Measurements from ENCODE around the gene CEP120.

Gene CEP120

GRCh38 chr5:123448017-123448617 is 24.9 kb upstream of the CEP120 start:
- Histone ChIP-seq H2BK5ac (ENCODE audit: low read depth, low read length, poor library complexity) (no peak overlapping the region), H2AK5ac (ENCODE audit: low read length) (no peak overlapping the region), H3K9me3 (ENCODE audit: insufficient read depth, low read depth, low read length) (no peaks in the 10 kb centered on the region), H3K4ac (ENCODE audit: low read depth, low read length) (no peak overlapping the region), H3K27ac (ENCODE audit: low read depth, low read length) (no peak overlapping the region), H2BK120ac (ENCODE audit: insufficient read depth, low read length, poor library complexity) (no peak overlapping the region), H2BK12ac (ENCODE audit: low read length) (no peak overlapping the region), H3K4me1 (ENCODE audit: control insufficient read depth in 1 of 2, insufficient read depth in 2 of 2, low read length in 2 of 2) (no peaks in the 10 kb centered on the region), H3K27me3 (ENCODE audit: insufficient read depth, low read length) (no peaks in the 10 kb centered on the region), H3K4me3 (ENCODE audit: low read depth, low read length) (no peak overlapping the region), H4K8ac (ENCODE audit: low read depth, low read length) (no peak overlapping the region), H2AFZ (ENCODE audit: insufficient read depth, low read length, poor library complexity) (no peak overlapping the region), H3K9ac (ENCODE audit: low read length) (no peak overlapping the region), H4K12ac (ENCODE audit: low read depth, low read length) (no peak overlapping the region), H3K4me2 (ENCODE audit: low read length) (no peak overlapping the region), H3K18ac (ENCODE audit: low read length) (no peak overlapping the region), H3K79me2 (ENCODE audit: control insufficient read depth, insufficient read depth, low read length, poor library complexity) (no peaks in the 10 kb centered on the region), H3K79me1 (ENCODE audit: low read length) (no peaks in the 10 kb centered on the region), H4K91ac (ENCODE audit: low read depth, low read length) (no peak overlapping the region), H3K14ac (ENCODE audit: low read length) (no peak overlapping the region), H3K36me3 (ENCODE audit: control insufficient read depth in 1 of 2, insufficient read depth in 2 of 2, low read length in 2 of 2) (no peaks in the 10 kb centered on the region), H3K23ac (ENCODE audit: low read length) (no peak overlapping the region)
- no CpG with 5 or more reads among the region's 3 CpGs for WGBS (ENCODE audit: extremely low coverage, insufficient coverage, insufficient read length)
- no peak for DNase-seq

- H3K4ac ChIP-seq (ENCODE audit: low read depth, low read length) = no peak overlapping the region
Measured at GRCh38 chr5:123444016-123444415, 20.8 kb upstream of the CEP120 start.

GRCh38 chr5:123441408-123441807 is 18.2 kb upstream of the CEP120 start:
- Histone ChIP-seq H2BK5ac (ENCODE audit: low read depth, low read length, poor library complexity) (no peak overlapping the region), H3K4me1 (ENCODE audit: control insufficient read depth in 1 of 2, insufficient read depth in 2 of 2, low read length in 2 of 2) (no peaks in the 10 kb centered on the region), H2AK5ac (ENCODE audit: low read length) (no peak overlapping the region), H4K91ac (ENCODE audit: low read depth, low read length) (no peak overlapping the region), H4K8ac (ENCODE audit: low read depth, low read length) (no peak overlapping the region), H3K9ac (ENCODE audit: low read length) (no peak overlapping the region), H2BK120ac (ENCODE audit: insufficient read depth, low read length, poor library complexity) (no peak overlapping the region), H3K4me3 (ENCODE audit: low read depth, low read length) (no peak overlapping the region), H3K36me3 (ENCODE audit: control insufficient read depth in 1 of 2, insufficient read depth in 2 of 2, low read length in 2 of 2) (no peaks in the 10 kb centered on the region), H4K12ac (ENCODE audit: low read depth, low read length) (no peak overlapping the region), H3K79me2 (ENCODE audit: control insufficient read depth, insufficient read depth, low read length, poor library complexity) (no peaks in the 10 kb centered on the region), H2BK12ac (ENCODE audit: low read length) (no peak overlapping the region), H3K18ac (ENCODE audit: low read length) (no peak overlapping the region), H3K27ac (ENCODE audit: low read depth, low read length) (no peak overlapping the region), H3K9me3 (ENCODE audit: insufficient read depth, low read depth, low read length) (no peaks in the 10 kb centered on the region), H2AFZ (ENCODE audit: insufficient read depth, low read length, poor library complexity) (no peak overlapping the region), H3K4me2 (ENCODE audit: low read length) (no peak overlapping the region), H3K27me3 (ENCODE audit: insufficient read depth, low read length) (no peaks in the 10 kb centered on the region), H3K79me1 (ENCODE audit: low read length) (no peaks in the 10 kb centered on the region), H3K4ac (ENCODE audit: low read depth, low read length) (no peak overlapping the region), H3K14ac (ENCODE audit: low read length) (no peak overlapping the region), H3K23ac (ENCODE audit: low read length) (no peak overlapping the region)
- DNase-seq = no peak
- WGBS (ENCODE audit: extremely low coverage, insufficient coverage, insufficient read length) = no CpG with 5 or more reads among the region's 1 CpG

More at GRCh38 chr5:123444016-123444415, 20.8 kb upstream of the CEP120 start:
- Histone ChIP-seq H3K79me2 (ENCODE audit: control insufficient read depth, insufficient read depth, low read length, poor library complexity) (no peaks in the 10 kb centered on the region), H3K9me3 (ENCODE audit: insufficient read depth, low read depth, low read length) (no peaks in the 10 kb centered on the region), H3K14ac (ENCODE audit: low read length) (no peak overlapping the region), H2AFZ (ENCODE audit: insufficient read depth, low read length, poor library complexity) (no peak overlapping the region), H2BK12ac (ENCODE audit: low read length) (no peak overlapping the region), H3K23ac (ENCODE audit: low read length) (no peak overlapping the region), H3K4me1 (ENCODE audit: control insufficient read depth in 1 of 2, insufficient read depth in 2 of 2, low read length in 2 of 2) (no peaks in the 10 kb centered on the region), H3K4me2 (ENCODE audit: low read length) (no peak overlapping the region), H3K36me3 (ENCODE audit: control insufficient read depth in 1 of 2, insufficient read depth in 2 of 2, low read length in 2 of 2) (no peaks in the 10 kb centered on the region), H3K27me3 (ENCODE audit: insufficient read depth, low read length) (no peaks in the 10 kb centered on the region), H2BK5ac (ENCODE audit: low read depth, low read length, poor library complexity) (no peak overlapping the region), H4K8ac (ENCODE audit: low read depth, low read length) (no peak overlapping the region), H3K27ac (ENCODE audit: low read depth, low read length) (no peak overlapping the region), H3K18ac (ENCODE audit: low read length) (no peak overlapping the region), H2BK120ac (ENCODE audit: insufficient read depth, low read length, poor library complexity) (no peak overlapping the region), H3K4me3 (ENCODE audit: low read depth, low read length) (no peak overlapping the region), H3K9ac (ENCODE audit: low read length) (no peak overlapping the region), H2AK5ac (ENCODE audit: low read length) (no peak overlapping the region), H4K12ac (ENCODE audit: low read depth, low read length) (no peak overlapping the region), H3K79me1 (ENCODE audit: low read length) (no peaks in the 10 kb centered on the region), H4K91ac (ENCODE audit: low read depth, low read length) (no peak overlapping the region)
- no CpG with 5 or more reads among the region's 3 CpGs for WGBS (ENCODE audit: extremely low coverage, insufficient coverage, insufficient read length)
- DNase-seq = no peak

GRCh38 chr5:123440456-123441181 is 17.4 kb upstream of the CEP120 start:
- WGBS (ENCODE audit: extremely low coverage, insufficient coverage, insufficient read length) = no CpG with 5 or more reads among the region's 1 CpG
- no peak overlapping the region for H3K14ac ChIP-seq (ENCODE audit: low read length)

More at GRCh38 chr5:123440456-123441181, 17.4 kb upstream of the CEP120 start:
- H4K12ac ChIP-seq (ENCODE audit: low read depth, low read length) = no peak overlapping the region
- H2AK5ac ChIP-seq (ENCODE audit: low read length) = no peak overlapping the region
- H3K36me3 ChIP-seq (ENCODE audit: control insufficient read depth in 1 of 2, insufficient read depth in 2 of 2, low read length in 2 of 2) = no peaks in the 10 kb centered on the region
- no peak for DNase-seq
- H3K9me3 ChIP-seq (ENCODE audit: insufficient read depth, low read depth, low read length) = no peaks in the 10 kb centered on the region
- H3K79me1 ChIP-seq (ENCODE audit: low read length) = no peaks in the 10 kb centered on the region
- no peak overlapping the region for H3K4me3 ChIP-seq (ENCODE audit: low read depth, low read length)
- no peak overlapping the region for H3K4ac ChIP-seq (ENCODE audit: low read depth, low read length)
- no peak overlapping the region for H2BK120ac ChIP-seq (ENCODE audit: insufficient read depth, low read length, poor library complexity)
- H4K8ac ChIP-seq (ENCODE audit: low read depth, low read length) = no peak overlapping the region
- no peaks in the 10 kb centered on the region for H3K4me1 ChIP-seq (ENCODE audit: control insufficient read depth in 1 of 2, insufficient read depth in 2 of 2, low read length in 2 of 2)
- no peaks in the 10 kb centered on the region for H3K27me3 ChIP-seq (ENCODE audit: insufficient read depth, low read length)
- H3K4me2 ChIP-seq (ENCODE audit: low read length) = no peak overlapping the region
- no peak overlapping the region for H3K18ac ChIP-seq (ENCODE audit: low read length)
- H2BK12ac ChIP-seq (ENCODE audit: low read length) = no peak overlapping the region
- no peak overlapping the region for H3K27ac ChIP-seq (ENCODE audit: low read depth, low read length)
- H2AFZ ChIP-seq (ENCODE audit: insufficient read depth, low read length, poor library complexity) = no peak overlapping the region
- no peak overlapping the region for H2BK5ac ChIP-seq (ENCODE audit: low read depth, low read length, poor library complexity)
- no peaks in the 10 kb centered on the region for H3K79me2 ChIP-seq (ENCODE audit: control insufficient read depth, insufficient read depth, low read length, poor library complexity)
- no peak overlapping the region for H4K91ac ChIP-seq (ENCODE audit: low read depth, low read length)
- H3K23ac ChIP-seq (ENCODE audit: low read length) = no peak overlapping the region
- no peak overlapping the region for H3K9ac ChIP-seq (ENCODE audit: low read length)
